Measurements from ENCODE around the gene ADAMTS10. TPM values are rescaled to one million over a fixed set of nuclear protein-coding genes. Genes with fewer than 3 reads are reported as not detected.
A peak's percentile ranks its signal among the peaks of the same experiment; 100 is the strongest.

The ADAMTS10 gene
- total and polyA plus RNA-seq, 2 of the 13 experiments (the other 11 are each of a cell fraction or from before 2014, with no cell fraction given) = 0.49 to 1.7 TPM

DNA sequence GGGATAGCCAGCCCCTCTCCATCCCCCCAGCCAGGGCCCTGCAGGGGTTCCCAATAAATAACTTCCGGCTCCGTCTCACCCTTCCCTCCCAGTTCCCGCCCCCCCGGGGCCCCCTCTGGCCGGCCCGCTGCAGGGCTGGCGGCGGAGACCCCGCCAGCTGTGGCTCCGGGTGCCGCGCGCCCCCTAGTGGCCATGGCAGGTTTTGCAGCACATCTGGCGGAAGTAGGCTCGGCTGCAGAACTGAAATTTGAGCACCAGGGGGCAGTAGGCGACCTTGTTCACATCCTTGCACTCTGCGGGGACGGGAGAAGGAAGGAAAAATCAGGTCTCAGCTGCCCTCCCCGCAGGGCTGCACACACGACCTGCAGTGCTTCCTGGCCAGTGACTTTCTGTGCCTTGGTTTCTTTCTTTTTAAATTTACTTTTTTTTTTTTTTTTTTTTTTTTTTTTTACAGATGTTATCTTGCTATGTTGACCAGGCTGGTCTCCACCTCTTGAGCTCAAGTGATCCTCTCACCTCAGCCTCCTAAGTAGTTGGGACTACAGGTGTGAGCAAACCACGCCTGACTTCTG lies 29.7 kb downstream of the ADAMTS10 start (continued):
- TF ChIP-seq YY1 (IDR thresholded peaks at IDR 0.05; ENCODE audit: insufficient read depth, insufficient replicate concordance, low read depth, low read length) (peak; percentile 46), MYC (CRISPR knock-in tag; IDR thresholded peaks at IDR 0.05; ENCODE audit: borderline replicate concordance) (no peak), ZNF839 (CRISPR knock-in tag; IDR thresholded peaks at IDR 0.05; ENCODE audit: borderline replicate concordance) (no peak), MIXL1 (CRISPR knock-in tag; IDR thresholded peaks at IDR 0.05) (0 out of 2 replicates have a peak, but pooled peaks have one; percentile 39), RORA (CRISPR knock-in tag; IDR thresholded peaks at IDR 0.05) (no peak), TEAD3 (CRISPR knock-in tag; optimal IDR thresholded peaks at IDR 0.05; ENCODE audit: borderline replicate concordance) (no peak), HNRNPK (IDR thresholded peaks at IDR 0.05; ENCODE audit: low read depth, low read length, poor library complexity, severe bottlenecking) (peak; percentile 46), SP140L (CRISPR knock-in tag; IDR thresholded peaks at IDR 0.05; ENCODE audit: borderline replicate concordance) (no peak), ZNF616 (CRISPR knock-in tag; IDR thresholded peaks at IDR 0.05; ENCODE audit: low read depth) (no peak), XRCC5 (optimal IDR thresholded peaks at IDR 0.05; ENCODE audit: low read length) (peak; percentile 97), ZKSCAN8 (CRISPR knock-in tag; IDR thresholded peaks at IDR 0.05; ENCODE audit: borderline replicate concordance) (no peak), SSRP1 (CRISPR knock-in tag; IDR thresholded peaks at IDR 0.05) (no peak), CEBPG (CRISPR knock-in tag; IDR thresholded peaks at IDR 0.05) (no peak), MIER2 (CRISPR knock-in tag; IDR thresholded peaks at IDR 0.05) (peak; percentile 57; the same call in 1 of the 2 replicates), ZNF615 (CRISPR knock-in tag; IDR thresholded peaks at IDR 0.05; ENCODE audit: borderline replicate concordance) (no peak), PHF20 (CRISPR knock-in tag; IDR thresholded peaks at IDR 0.05) (no peak), ZMYM4 (CRISPR knock-in tag; IDR thresholded peaks at IDR 0.05) (peak; percentile 33; the same call in 1 of the 2 replicates), ZNF20 (CRISPR knock-in tag; IDR thresholded peaks at IDR 0.05) (no peak)
- TF ChIP-seq, protein P1, sequence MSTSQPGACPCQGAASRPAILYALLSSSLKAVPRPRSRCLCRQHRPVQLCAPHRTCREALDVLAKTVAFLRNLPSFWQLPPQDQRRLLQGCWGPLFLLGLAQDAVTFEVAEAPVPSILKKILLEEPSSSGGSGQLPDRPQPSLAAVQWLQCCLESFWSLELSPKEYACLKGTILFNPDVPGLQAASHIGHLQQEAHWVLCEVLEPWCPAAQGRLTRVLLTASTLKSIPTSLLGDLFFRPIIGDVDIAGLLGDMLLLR (CRISPR knock-in tag; IDR thresholded peaks at IDR 0.05) = no peak
- TF ChIP-seq, protein P2, sequence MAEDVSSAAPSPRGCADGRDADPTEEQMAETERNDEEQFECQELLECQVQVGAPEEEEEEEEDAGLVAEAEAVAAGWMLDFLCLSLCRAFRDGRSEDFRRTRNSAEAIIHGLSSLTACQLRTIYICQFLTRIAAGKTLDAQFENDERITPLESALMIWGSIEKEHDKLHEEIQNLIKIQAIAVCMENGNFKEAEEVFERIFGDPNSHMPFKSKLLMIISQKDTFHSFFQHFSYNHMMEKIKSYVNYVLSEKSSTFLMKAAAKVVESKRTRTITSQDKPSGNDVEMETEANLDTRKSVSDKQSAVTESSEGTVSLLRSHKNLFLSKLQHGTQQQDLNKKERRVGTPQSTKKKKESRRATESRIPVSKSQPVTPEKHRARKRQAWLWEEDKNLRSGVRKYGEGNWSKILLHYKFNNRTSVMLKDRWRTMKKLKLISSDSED (CRISPR knock-in tag; IDR thresholded peaks at IDR 0.05) = no peak
- TF ChIP-seq, protein P3, sequence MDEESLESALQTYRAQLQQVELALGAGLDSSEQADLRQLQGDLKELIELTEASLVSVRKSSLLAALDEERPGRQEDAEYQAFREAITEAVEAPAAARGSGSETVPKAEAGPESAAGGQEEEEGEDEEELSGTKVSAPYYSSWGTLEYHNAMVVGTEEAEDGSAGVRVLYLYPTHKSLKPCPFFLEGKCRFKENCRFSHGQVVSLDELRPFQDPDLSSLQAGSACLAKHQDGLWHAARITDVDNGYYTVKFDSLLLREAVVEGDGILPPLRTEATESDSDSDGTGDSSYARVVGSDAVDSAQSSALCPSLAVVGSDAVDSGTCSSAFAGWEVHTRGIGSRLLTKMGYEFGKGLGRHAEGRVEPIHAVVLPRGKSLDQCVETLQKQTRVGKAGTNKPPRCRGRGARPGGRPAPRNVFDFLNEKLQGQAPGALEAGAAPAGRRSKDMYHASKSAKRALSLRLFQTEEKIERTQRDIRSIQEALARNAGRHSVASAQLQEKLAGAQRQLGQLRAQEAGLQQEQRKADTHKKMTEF (CRISPR knock-in tag; IDR thresholded peaks at IDR 0.05) = no peak; the same call in 1 of the 2 replicates
- TF ChIP-seq, protein P4, sequence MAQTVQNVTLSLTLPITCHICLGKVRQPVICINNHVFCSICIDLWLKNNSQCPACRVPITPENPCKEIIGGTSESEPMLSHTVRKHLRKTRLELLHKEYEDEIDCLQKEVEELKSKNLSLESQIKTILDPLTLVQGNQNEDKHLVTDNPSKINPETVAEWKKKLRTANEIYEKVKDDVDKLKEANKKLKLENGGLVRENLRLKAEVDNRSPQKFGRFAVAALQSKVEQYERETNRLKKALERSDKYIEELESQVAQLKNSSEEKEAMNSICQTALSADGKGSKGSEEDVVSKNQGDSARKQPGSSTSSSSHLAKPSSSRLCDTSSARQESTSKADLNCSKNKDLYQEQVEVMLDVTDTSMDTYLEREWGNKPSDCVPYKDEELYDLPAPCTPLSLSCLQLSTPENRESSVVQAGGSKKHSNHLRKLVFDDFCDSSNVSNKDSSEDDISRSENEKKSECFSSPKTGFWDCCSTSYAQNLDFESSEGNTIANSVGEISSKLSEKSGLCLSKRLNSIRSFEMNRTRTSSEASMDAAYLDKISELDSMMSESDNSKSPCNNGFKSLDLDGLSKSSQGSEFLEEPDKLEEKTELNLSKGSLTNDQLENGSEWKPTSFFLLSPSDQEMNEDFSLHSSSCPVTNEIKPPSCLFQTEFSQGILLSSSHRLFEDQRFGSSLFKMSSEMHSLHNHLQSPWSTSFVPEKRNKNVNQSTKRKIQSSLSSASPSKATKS (CRISPR knock-in tag; IDR thresholded peaks at IDR 0.05) = no peak
- TF ChIP-seq, protein P5, sequence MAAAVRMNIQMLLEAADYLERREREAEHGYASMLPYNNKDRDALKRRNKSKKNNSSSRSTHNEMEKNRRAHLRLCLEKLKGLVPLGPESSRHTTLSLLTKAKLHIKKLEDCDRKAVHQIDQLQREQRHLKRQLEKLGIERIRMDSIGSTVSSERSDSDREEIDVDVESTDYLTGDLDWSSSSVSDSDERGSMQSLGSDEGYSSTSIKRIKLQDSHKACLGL (CRISPR knock-in tag; IDR thresholded peaks at IDR 0.05) = no peak
- TF ChIP-seq, protein P6, sequence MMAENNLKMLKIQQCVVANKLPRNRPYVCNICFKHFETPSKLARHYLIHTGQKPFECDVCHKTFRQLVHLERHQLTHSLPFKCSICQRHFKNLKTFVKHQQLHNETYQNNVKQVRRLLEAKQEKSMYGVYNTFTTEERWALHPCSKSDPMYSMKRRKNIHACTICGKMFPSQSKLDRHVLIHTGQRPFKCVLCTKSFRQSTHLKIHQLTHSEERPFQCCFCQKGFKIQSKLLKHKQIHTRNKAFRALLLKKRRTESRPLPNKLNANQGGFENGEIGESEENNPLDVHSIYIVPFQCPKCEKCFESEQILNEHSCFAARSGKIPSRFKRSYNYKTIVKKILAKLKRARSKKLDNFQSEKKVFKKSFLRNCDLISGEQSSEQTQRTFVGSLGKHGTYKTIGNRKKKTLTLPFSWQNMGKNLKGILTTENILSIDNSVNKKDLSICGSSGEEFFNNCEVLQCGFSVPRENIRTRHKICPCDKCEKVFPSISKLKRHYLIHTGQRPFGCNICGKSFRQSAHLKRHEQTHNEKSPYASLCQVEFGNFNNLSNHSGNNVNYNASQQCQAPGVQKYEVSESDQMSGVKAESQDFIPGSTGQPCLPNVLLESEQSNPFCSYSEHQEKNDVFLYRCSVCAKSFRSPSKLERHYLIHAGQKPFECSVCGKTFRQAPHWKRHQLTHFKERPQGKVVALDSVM (CRISPR knock-in tag; IDR thresholded peaks at IDR 0.05) = peak; percentile 77

All from HepG2 (cell line).